NAMALWA (cell line): ENCODE results near the gene DCAF10.
"Not testable (repeated sequence)": the region's sequence is repeated elsewhere in the genome, so short reads cannot be mapped to it uniquely, and the experiment has no call there.

ENCODE experiments used
- DNase-seq: peaks from one replicate; pipeline ENCODE4 v3.0.0-alpha.2; 2015; ENCODE audit warnings: low spot score

DCAF10 gene

DNA sequence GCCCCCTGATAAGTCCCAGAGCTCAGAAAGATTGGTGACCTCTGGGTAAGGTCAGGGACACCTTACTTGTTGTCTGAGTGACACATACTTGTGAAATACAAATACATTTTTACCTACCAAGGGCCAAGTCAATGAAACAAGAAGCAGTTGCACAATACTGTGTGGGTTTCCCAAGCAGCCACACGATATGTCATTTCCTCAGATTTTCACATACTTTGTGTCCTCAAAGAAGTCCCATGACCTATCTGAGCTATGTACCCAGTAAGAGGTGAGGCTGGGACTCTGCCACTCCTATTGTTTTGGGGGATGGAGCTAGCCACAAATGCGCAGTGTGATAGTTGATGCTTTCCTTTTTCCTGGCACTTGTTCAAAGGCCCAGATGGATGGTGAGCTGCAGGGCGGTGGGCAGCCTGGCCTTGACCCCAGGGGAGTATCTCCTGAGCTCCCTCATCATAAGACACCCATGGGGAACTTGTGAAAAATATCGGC, 108.1 kb downstream of the DCAF10 start:
- DNase-seq, result no peak

DNA sequence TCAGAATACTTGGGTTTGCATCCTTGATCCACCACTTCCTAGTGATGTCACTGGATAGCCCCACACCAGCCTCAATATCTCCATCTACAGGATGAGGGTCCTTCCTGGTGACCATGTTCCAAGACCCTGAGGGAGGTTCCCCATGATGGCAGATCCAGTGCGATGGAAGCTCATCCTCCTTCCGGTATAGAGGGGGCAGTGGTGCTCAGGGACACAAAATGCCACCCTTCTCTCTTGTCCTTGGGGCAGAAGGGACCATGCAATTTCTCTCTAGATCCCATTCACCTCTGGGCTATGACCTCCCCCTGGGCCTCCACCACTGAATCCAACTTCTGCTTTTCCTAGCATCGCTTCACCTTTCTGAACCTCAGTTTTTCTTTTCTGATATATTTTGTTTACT, 108.7 kb downstream of the DCAF10 start:
- no peak for DNase-seq

DNA sequence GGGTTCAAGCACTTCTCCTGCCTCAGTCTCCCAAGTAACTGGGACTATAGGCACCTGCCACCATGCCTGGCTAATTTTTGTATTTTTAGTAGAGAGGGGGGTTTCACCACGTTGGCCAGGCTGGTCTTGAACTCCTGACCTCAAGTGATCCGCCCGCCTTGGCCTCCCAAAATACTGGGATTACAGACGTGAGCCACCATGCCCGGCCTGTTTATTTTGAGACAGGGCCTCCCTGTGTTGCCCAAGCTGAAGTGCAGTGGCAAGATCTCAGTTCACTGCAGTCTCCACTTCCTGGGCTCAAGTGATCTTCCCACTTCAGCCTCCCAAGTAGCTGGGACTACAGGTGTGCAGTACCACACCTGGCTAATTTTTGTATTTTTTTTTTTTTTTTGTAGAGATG, 109.2 kb downstream of the DCAF10 start:
- DNase-seq, result not testable (repeated sequence)

DNA sequence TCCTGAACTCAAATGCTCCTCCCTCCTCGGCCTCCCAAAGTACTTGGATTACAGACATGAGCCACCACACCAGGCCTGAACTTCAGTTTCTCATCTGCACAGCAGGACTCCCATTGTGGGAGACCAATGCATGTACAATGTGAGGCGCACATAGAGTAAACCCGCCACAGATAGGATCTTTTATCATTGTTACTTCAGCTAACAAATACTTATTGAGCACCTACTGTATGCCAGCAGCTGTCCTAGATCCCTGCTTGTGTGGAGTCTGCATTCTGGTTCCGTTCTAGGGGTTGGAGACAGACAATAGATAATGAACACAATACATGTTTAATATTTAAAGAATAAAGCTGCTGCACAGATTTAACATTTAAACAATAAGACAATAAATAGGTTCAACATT, 109.7 kb downstream of the DCAF10 start:
- DNase-seq, result no peak

DNA sequence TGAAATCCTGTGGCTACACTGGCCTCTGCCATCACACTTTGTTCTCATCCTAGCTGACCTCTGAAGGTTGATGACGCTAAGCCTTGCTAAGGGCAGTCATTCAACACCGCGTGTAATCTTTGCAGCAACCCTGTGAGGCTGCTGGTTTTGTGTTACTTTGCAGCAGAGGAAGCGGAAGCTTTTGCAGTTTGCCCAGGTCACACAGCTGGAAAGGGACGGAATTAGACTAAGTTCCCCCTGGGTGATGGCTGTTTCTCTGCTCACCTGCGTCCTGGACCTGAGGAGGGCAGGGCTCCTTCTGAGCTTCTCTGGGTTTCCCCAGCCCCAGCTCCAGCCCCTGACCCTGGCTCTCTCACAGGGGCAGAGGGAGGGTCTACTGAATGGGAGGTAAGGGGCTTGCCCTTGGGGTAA, 110.7 kb downstream of the DCAF10 start:
- no peak for DNase-seq

DNA sequence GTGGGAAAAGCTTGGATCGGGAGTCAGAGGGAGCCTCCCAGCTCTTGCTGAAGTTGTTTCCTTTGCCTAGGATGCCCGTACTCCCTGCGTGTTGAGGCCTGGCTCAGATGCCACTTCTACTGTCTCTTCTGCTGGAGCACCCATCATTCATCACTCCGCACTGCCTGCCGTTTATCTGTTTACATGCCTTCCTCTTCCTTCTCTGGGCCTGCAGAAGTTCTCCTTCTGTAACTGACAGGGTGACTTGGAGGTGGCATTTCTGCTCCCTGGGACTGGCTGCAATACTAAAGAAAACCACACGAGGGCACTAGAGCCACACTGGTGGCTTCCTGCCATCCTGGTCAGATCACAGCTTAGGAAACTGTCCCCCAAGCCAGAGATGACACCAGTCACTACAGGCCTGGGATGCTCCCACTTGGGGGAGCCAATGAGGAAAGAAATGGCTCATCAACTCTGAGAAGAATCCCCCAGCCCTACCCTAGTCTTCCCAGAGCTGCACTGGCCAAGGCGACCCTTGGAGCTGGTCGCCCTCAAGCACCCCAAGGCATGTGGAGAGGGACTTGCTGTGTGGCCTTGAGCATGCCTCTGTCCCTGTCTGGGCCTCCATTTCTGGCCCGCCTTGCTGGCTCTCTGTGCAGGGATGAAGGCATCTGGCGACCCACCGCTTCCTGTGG, 113.0 kb downstream of the DCAF10 start:
- DNase-seq, result peak; percentile 89

DNA sequence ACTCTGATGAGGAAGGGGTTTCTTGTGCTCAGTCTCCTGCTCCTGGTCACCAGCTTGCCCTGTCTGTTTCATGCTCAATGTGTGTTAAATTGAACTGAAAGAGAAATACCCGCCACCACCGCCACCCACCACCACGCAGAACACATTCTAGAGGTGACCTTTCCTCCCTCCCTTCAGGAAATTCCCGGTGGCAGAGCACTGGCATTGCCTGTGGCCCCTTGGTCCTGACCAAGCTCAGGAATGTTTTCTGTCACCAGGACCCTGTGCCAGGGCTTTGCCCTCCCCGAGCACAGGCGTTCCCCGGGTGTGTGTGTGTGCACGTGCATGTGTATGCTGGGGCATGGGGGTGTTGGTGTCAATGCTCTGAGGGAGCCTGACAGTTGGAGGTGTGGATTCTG, 113.6 kb downstream of the DCAF10 start:
- no peak for DNase-seq

DNA sequence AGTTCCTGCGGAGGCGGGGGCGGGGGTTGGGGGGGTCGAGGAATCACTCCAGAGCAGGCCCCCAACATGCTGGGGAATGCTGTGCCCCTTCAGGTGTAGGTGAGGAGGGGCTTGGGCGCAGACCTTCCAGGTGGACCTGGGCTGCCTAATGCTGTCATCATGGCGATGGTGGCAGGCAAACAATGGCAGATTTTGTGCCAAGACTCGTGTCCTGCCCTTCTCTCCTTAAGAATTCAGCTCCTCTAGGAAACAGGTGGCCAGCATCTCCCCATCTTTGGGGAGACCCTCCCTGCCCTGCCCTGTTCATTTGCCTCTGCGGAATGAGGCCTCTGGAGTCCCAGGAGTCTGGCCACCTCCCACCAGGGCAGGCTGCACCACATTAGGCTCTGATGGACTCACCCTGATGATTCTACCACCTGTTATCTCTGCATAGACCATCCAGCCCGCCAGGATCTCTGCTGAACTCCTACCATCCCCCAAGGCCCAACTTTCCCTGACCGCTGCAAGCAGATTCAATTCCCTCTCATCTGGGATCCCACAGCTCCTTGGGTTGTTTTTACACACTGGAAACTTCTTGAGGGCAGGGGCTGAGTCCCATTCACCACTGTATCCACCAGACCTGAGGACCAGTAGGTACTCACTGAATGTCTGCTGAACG, 114.2 kb downstream of the DCAF10 start:
- DNase-seq, result no peak

DNA sequence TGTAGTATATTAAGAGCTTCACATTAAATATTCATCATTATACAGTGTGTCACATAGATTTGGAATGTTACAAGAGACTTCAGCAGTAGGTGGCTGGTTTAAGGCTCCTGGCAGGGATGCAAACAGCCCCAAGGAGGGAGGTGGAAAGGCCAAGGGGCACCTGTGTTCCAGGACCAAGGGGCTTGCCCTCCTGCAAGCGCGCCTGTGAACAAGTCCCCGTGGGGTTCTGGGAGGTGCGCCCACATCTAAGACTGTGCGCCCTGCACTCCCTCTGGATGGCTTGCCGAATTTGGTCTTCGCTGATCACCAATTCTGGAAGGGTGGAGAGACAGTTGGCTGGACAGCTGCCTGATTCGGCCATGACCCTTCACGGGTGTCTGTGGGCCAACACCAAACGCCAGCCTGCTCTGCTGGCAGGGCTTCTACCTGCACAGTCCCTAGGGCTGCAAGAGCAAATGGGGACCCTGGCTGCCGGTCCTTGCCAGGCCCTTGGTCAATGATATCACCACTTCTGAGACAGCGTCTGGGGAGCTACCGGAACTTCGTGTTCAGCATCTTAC, 115.4 kb downstream of the DCAF10 start:
- DNase-seq, result no peak

DNA sequence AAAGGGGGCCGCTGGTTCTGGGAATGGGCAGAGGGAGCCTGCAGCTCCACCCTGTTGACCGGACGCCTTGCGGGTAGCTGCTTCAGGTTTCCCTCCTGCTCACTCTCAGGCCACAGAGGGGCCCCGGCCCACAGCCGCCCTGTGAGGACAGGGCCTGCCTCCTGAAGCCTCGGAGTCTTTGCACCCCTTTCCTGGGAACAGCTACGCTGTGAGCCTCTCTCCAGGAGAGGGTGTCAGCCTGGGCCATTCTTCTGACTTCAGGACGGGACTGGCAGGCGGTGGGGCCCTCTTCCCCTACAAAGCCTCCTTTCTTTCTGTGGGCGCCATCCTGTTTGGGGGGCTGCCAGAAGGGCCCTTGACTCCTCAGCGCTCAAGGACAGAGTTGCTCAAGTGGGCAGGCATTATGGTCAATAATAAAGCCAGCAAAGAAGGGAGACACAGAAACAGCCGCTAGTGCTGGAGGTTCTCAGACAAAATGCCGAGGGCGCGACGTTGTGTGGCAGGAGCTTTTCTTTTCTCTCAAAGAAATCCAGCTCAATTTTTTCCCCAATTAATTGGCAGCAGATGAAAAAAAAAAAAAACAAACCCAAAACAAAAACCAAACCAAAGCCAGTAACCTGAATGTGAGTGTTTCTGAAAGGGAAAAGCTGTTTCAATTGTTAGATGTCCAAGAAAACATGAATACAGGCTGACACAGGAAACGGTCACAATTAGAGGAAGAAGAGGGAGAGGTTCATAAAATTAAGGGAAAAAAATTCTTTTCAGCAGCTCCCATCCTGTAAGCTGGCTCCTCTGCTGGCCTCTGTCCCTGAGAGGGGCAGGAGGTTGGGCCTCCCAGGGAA, 116.1 kb downstream of the DCAF10 start:
- DNase-seq, result no peak
